H1 (cell line): Measurements from ENCODE around the gene TCF20. TPM values are rescaled to one million over a fixed set of nuclear protein-coding genes. Genes with fewer than 3 reads are reported as not detected.
A peak's percentile ranks its signal among the peaks of the same experiment; 100 is the strongest.

Source experiments
- CTCF ChIA-PET: fragments of 300-600 bp; sonication (Branson Sonifier 250); formaldehyde crosslinking; loops from one replicate; lab custom pipeline; 2021; ENCODE audit not compliant: partially characterized antibody; lab: Charles Lee
- POLR2A ChIA-PET: fragments of 300-600 bp; sonication (Branson Sonifier 250); formaldehyde crosslinking; loops from one replicate; lab custom pipeline; 2021; ENCODE audit warnings: inconsistent platforms; ENCODE audit not compliant: partially characterized antibody; lab: Charles Lee
- DNase-seq, 2 experiments: peaks; one replicate each; pipeline versions ENCODE4 v3.0.0 to v3.0.0-alpha.2; 2010 to 2022; ENCODE audit warnings: low spot score in 2 of 2, low read depth in 1 of 2, mixed read lengths in 1 of 2
- FAIRE-seq: peaks from 2 replicates; lab custom pipeline; 2011; peaks lifted over from hg19 to GRCh38; lab: Jason Lieb, UNC
- H2AFZ ChIP-seq: 2 replicates; pipeline ENCODE4 v1.8.1; 2012; ENCODE audit warnings: low read length, inconsistent platforms
- H2AK5ac ChIP-seq: 2 replicates; pipeline ENCODE4 v1.6.1; 2013; ENCODE audit warnings: low read depth, low read length
- H2BK120ac ChIP-seq: replicated peaks from 2 replicates; pipeline ENCODE3; 2013; ENCODE audit warnings: low read depth, low read length, inconsistent platforms
- H2BK12ac ChIP-seq: 2 replicates; pipeline ENCODE4 v1.6.1; 2013; ENCODE audit warnings: low read depth, low read length
- H2BK15ac ChIP-seq: 2 replicates; pipeline ENCODE4 v1.6.1; 2013; ENCODE audit warnings: low read length
- H2BK20ac ChIP-seq: 2 replicates; pipeline ENCODE4 v1.6.1; 2013; ENCODE audit warnings: low read length
- H2BK5ac ChIP-seq: 2 replicates; pipeline ENCODE4 v1.6.1; 2013; ENCODE audit warnings: low read depth, low read length
- H3K14ac ChIP-seq: 2 replicates; pipeline ENCODE4 v1.6.1; 2013; ENCODE audit warnings: inconsistent platforms; ENCODE audit not compliant: insufficient read length
- H3K18ac ChIP-seq: 2 replicates; pipeline ENCODE4 v1.6.1; 2013; ENCODE audit warnings: low read length; ENCODE audit errors: extremely low read depth
- H3K23ac ChIP-seq: 2 replicates; pipeline ENCODE4 v1.6.1; 2013; ENCODE audit warnings: inconsistent platforms; ENCODE audit not compliant: insufficient read length
- H3K23me2 ChIP-seq: 2 replicates; pipeline ENCODE4 v1.6.1; 2013; ENCODE audit warnings: low read depth, low read length
- H3K27ac ChIP-seq: 2 replicates; pipeline ENCODE4 v1.6.1; 2011; ENCODE audit warnings: low read depth, low read length, inconsistent platforms
- H3K27me3 ChIP-seq, 4 experiments: replicated peaks in 1 of 4; 1 replicate in 1 of 4; 2 replicates in 3 of 4; pipeline versions ENCODE4 v1.6.1 to v1.8.1; 2011 to 2013; ENCODE audit warnings: low read length in 3 of 4, mild to moderate bottlenecking in 3 of 4, inconsistent platforms in 2 of 4, mixed read lengths in 2 of 4, moderate library complexity in 1 of 4; ENCODE audit not compliant: control insufficient read depth in 3 of 4, insufficient read depth in 3 of 4; ENCODE audit errors: extremely low read depth in 1 of 4
- H3K36me3 ChIP-seq, 4 experiments: 2 replicates each; pipeline versions ENCODE4 v1.6.1 to v1.8.1; 2011 to 2013; ENCODE audit warnings: mild to moderate bottlenecking in 4 of 4, low read length in 3 of 4, moderate library complexity in 2 of 4, control low read depth in 1 of 4, inconsistent platforms in 1 of 4; ENCODE audit not compliant: insufficient read depth in 4 of 4, control insufficient read depth in 2 of 4
- H3K4ac ChIP-seq: replicated peaks from 2 replicates; pipeline ENCODE3; 2013; ENCODE audit warnings: low read length, low read depth, mixed read lengths, inconsistent platforms; ENCODE audit not compliant: insufficient read length
- H3K4me1 ChIP-seq, 4 experiments: replicated peaks in 1 of 4; 1 replicate in 1 of 4; 2 replicates in 3 of 4; pipeline versions ENCODE4 v1.6.1 to v1.8.1; 2011 to 2013; ENCODE audit warnings: low read length in 3 of 4, inconsistent platforms in 2 of 4, mixed read lengths in 1 of 4; ENCODE audit not compliant: insufficient read depth in 4 of 4, control insufficient read depth in 3 of 4
- H3K4me2 ChIP-seq, 2 experiments: 2 replicates each; pipeline versions ENCODE4 v1.6.1 to v1.8.1; 2011 to 2013; ENCODE audit warnings: low read depth in 2 of 2, low read length in 2 of 2, control low read depth in 1 of 2, inconsistent platforms in 1 of 2, mild to moderate bottlenecking in 1 of 2; ENCODE audit not compliant: insufficient read depth in 1 of 2
- H3K4me3 ChIP-seq, 4 experiments: fragments of 200-600, 300-600 bp in 1 of 4; sonication (generic), shearing (Covaris generic), sonication (Bioruptor Twin) in 1 of 4; 2 replicates each; pipeline versions ENCODE4 v1.5.1 to v1.8.1; 2011 to 2016; ENCODE audit warnings: low read length in 4 of 4, low read depth in 3 of 4, control low read depth in 2 of 4, inconsistent platforms in 2 of 4, mild to moderate bottlenecking in 2 of 4, mixed read lengths in 1 of 4, moderate library complexity in 1 of 4; ENCODE audit not compliant: insufficient read depth in 2 of 4; ENCODE audit errors: extremely low read depth in 1 of 4
- H3K56ac ChIP-seq: replicated peaks from 2 replicates; pipeline ENCODE3; 2013; ENCODE audit warnings: low read depth, mild to moderate bottlenecking, mixed read lengths, low read length, inconsistent platforms; ENCODE audit not compliant: insufficient read length
- H3K79me1 ChIP-seq: 2 replicates; pipeline ENCODE4 v1.6.1; 2013; ENCODE audit warnings: low read depth, low read length, control low read depth
- H3K79me2 ChIP-seq, 2 experiments: 2 replicates each; pipeline versions ENCODE4 v1.6.1 to v1.8.1; 2012 to 2013; ENCODE audit warnings: low read length in 2 of 2, mild to moderate bottlenecking in 2 of 2, inconsistent platforms in 1 of 2; ENCODE audit not compliant: insufficient read depth in 2 of 2, control insufficient read depth in 1 of 2
- H3K9ac ChIP-seq, 4 experiments: replicated peaks in 1 of 4; 1 replicate in 1 of 4; 2 replicates in 3 of 4; pipeline versions ENCODE4 v1.6.1 to v1.8.1; 2011 to 2013; ENCODE audit warnings: low read depth in 3 of 4, low read length in 3 of 4, control low read depth in 2 of 4, mild to moderate bottlenecking in 2 of 4, moderate library complexity in 2 of 4, inconsistent platforms in 1 of 4; ENCODE audit errors: extremely low read depth in 1 of 4
- H3K9me3 ChIP-seq, 2 experiments: 2 replicates each; pipeline versions ENCODE4 v1.6.1 to v1.8.1; 2012 to 2013; ENCODE audit warnings: mild to moderate bottlenecking in 2 of 2, moderate library complexity in 2 of 2, control low read depth in 1 of 2, inconsistent platforms in 1 of 2, low read depth in 1 of 2, low read length in 1 of 2, mixed read lengths in 1 of 2; ENCODE audit not compliant: insufficient read depth in 2 of 2
- H4K20me1 ChIP-seq, 2 experiments: replicated peaks in 1 of 2; 2 replicates each; pipeline versions ENCODE3 to v1.8.1; 2011 to 2013; ENCODE audit warnings: inconsistent platforms in 2 of 2, low read length in 2 of 2, mild to moderate bottlenecking in 1 of 2; ENCODE audit not compliant: insufficient read depth in 2 of 2, control insufficient read depth in 1 of 2
- H4K5ac ChIP-seq: 2 replicates; pipeline ENCODE4 v1.6.1; 2013; ENCODE audit warnings: low read length, low read depth, mixed read lengths, inconsistent platforms; ENCODE audit not compliant: insufficient read length
- H4K8ac ChIP-seq: 2 replicates; pipeline ENCODE4 v1.8.0; 2013; ENCODE audit warnings: mild to moderate bottlenecking, moderate library complexity, low read length, inconsistent platforms; ENCODE audit not compliant: insufficient read depth; ENCODE audit errors: extremely low read depth
- H4K91ac ChIP-seq: replicated peaks from 2 replicates; pipeline ENCODE3; 2013; ENCODE audit warnings: low read length, mixed read lengths, inconsistent platforms; ENCODE audit not compliant: insufficient read length
- CBX8 ChIP-seq: fragments of 300-800, 300-1000 bp; sonication (generic); IDR thresholded peaks from 2 replicates; pipeline ENCODE4 v1.7.1; 2016; ENCODE audit warnings: low read depth, low read length, borderline replicate concordance
- EP300 ChIP-seq, 2 experiments: IDR thresholded peaks; 1 replicate in 1 of 2; 2 replicates in 1 of 2; pipeline ENCODE4 v1.6.1; 2011 to 2012; ENCODE audit warnings: low read depth in 2 of 2, low read length in 2 of 2, mild to moderate bottlenecking in 2 of 2, borderline replicate concordance in 1 of 2, inconsistent platforms in 1 of 2, moderate library complexity in 1 of 2
- GABPA ChIP-seq: IDR thresholded peaks from 2 replicates; pipeline ENCODE4 v1.6.1; 2011; ENCODE audit warnings: mild to moderate bottlenecking, low read length, moderate library complexity, borderline replicate concordance; ENCODE audit not compliant: insufficient read depth
- JUN ChIP-seq: IDR thresholded peaks from 2 replicates; pipeline ENCODE4 v1.6.1; 2011; ENCODE audit warnings: low read depth, mild to moderate bottlenecking, improper control_type of control experiment, low read length
- NANOG ChIP-seq: IDR thresholded peaks from 2 replicates; pipeline ENCODE4 v1.6.1; 2011; ENCODE audit warnings: low read length, low read depth, mild to moderate bottlenecking, inconsistent platforms; ENCODE audit not compliant: insufficient read depth, poor library complexity, severe bottlenecking
- POU5F1 ChIP-seq: IDR thresholded peaks from 2 replicates; pipeline ENCODE4 v1.6.1; 2011; ENCODE audit warnings: low read depth, mild to moderate bottlenecking, low read length, moderate library complexity
- RBBP5 ChIP-seq: IDR thresholded peaks from 2 replicates; pipeline ENCODE4 v1.7.1; 2012; ENCODE audit warnings: low read depth, mild to moderate bottlenecking, inconsistent platforms, low read length, moderate library complexity, borderline replicate concordance
- RFX5 ChIP-seq: IDR thresholded peaks from 2 replicates; pipeline ENCODE4 v1.6.1; 2011; ENCODE audit warnings: low read depth, low read length, improper control_type of control experiment, borderline replicate concordance
- USF2 ChIP-seq: IDR thresholded peaks from 2 replicates; pipeline ENCODE4 v1.6.1; 2011; ENCODE audit warnings: low read length, improper control_type of control experiment
- WGBS, 2 experiments: shearing (Covaris generic) in 1 of 2; methylation state at CpG; one replicate each; pipeline versions ENCODE4 v1.1.6 to v1.1.7; 2013 to 2015; ENCODE audit warnings: low lambda C conversion rate in 2 of 2, mixed read lengths in 2 of 2, inconsistent platforms in 1 of 2, low coverage in 1 of 2, missing lambda C conversion rate in 1 of 2; ENCODE audit not compliant: insufficient replicate concordance in 2 of 2, insufficient coverage in 1 of 2, insufficient read length in 1 of 2; ENCODE audit errors: extremely low coverage in 1 of 2, missing lambda C conversion rate in 1 of 2; 5-methylcytosine and 5-hydroxymethylcytosine counted together
- polyA plus RNA-seq, 7 experiments: library from polyadenylated mRNA; depleted of rRNA in 3 of 7; stranded (reverse) in 5 of 7; unstranded in 2 of 7; fragments of >200 nt in 5 of 7; fragments of 200-250 nt in 2 of 7; gene quantifications; 1 replicate in 5 of 7; 2 replicates in 1 of 7; 4 replicates in 1 of 7; pipeline versions ENCODE4 v1.2.1 to v1.2.3, GENCODE V29; 2011 to 2013; ENCODE audit warnings: missing spikeins in 2 of 7, mixed read lengths in 2 of 7
- total RNA-seq: library from RNA; stranded (reverse); fragmentation: NEBNext Ultra II Directional; extraction: Animal tissue kit (Norgen Biotek cat#: 25700); gene quantifications from 2 replicates; pipeline ENCODE4 v1.2.1, GENCODE V29; 2021

The TCF20 gene
- total and polyA plus RNA-seq, 2 of the 8 experiments (the other 6 are each of a cell fraction or from before 2014, with no cell fraction given): 22.0 to 79.8 TPM

- POLR2A ChIA-PET: interaction anchor here (0.6 to 1.2 kb wide), 3 partner anchors 31 to 124 kb away, joined by 3 read pairs; no protein-coding TSS in a partner anchor
- Histone ChIP-seq H3K27me3 (peaks cover 0 to 6% (median 1%) of the 10 kb centered on the region in 4 experiments; a peak in 4 of 7 replicates), H3K18ac (peak overlapping the region; percentile 87), H3K9me3 (no peaks in the 10 kb centered on the region), H3K9ac (no peak overlapping the region), H3K4me3 (peak overlapping the region in 3 of 4 experiments; percentile 29 to 52 (median 45); a peak in 5 of 8 replicates), H3K4me1 (peaks cover 10 to 63% (median 42%) of the 10 kb centered on the region in 4 experiments), H3K23me2 (peaks cover 5% of the 10 kb centered on the region; the same call in 1 of the 2 replicates), H3K14ac (no peak overlapping the region), H2BK12ac (peak overlapping the region; percentile 99; the same call in 1 of the 2 replicates), H3K27ac (no peak overlapping the region; the same call in 1 of the 2 replicates), H2BK5ac (peak overlapping the region; percentile 97; the same call in 1 of the 2 replicates), H3K56ac (no peak overlapping the region), H3K4me2 (peak overlapping the region; percentile 51 to 69), H2AK5ac (0 out of 2 replicates have a peak overlapping the region, but pooled peaks have one; percentile 5), H3K79me1 (no peaks in the 10 kb centered on the region), H3K36me3 (no peaks in the 10 kb centered on the region), H3K79me2 (no peaks in the 10 kb centered on the region), H4K91ac (peak overlapping the region; percentile 86), H4K8ac (peak overlapping the region; percentile 20; the same call in 1 of the 2 replicates), H3K23ac (no peak overlapping the region), H3K4ac (peak overlapping the region; percentile 71), H2BK15ac (no peak overlapping the region), H4K20me1 (peaks cover 4 to 8% of the 10 kb centered on the region in 2 experiments), H2BK20ac (peak overlapping the region; percentile 98; the same call in 1 of the 2 replicates), H2BK120ac (peak overlapping the region; percentile 75), H2AFZ (no peak overlapping the region), H4K5ac (peak overlapping the region; percentile 63)
- DNase-seq (no peak), FAIRE-seq (no peak)
- 6% methylated on average over 9 of the region's 19 CpGs; no CpG with 5 or more reads in 1 of the 2 experiments for WGBS, 2 experiments
- CTCF ChIA-PET: interaction anchor here (0.5 to 1.5 kb wide), 3 partner anchors 8 to 1044 kb away, joined by 3 to 7 read pairs (median 3); no protein-coding TSS in a partner anchor
- TF ChIP-seq NANOG: no peak
- no peak for TF ChIP-seq EP300 (IDR thresholded peaks at IDR 0.05; ENCODE audit: borderline replicate concordance in 1 of 2, low read depth in 2 of 2, low read length in 2 of 2)
- TF ChIP-seq CBX8: no peak
- TF ChIP-seq USF2: peak; percentile 83
- TF ChIP-seq POU5F1: no peak
- TF ChIP-seq GABPA: no peak
- no peak for TF ChIP-seq RFX5
- TF ChIP-seq RBBP5: no peak; the same call in 1 of the 2 replicates
- TF ChIP-seq JUN: no peak
Measured at GRCh38 chr22:42299586-42300258, 29.3 kb upstream of the TCF20 start.
